RWPE2 (cell line): ENCODE results near the gene DUSP22.

ENCODE experiments used
- ATAC-seq: fragments of 200-7000 bp; cut with Tn5 transposase; 3 replicates; pipeline ENCODE4 v1.9.1; 2021; ENCODE audit warnings: low read depth
- DNase-seq: peaks from one replicate; pipeline ENCODE4 v3.0.0-alpha.2; 2020; ENCODE audit warnings: low spot score
- H3K27ac ChIP-seq: fragments of 450-650 bp; 2 replicates; pipeline ENCODE4 v1.5.1; 2017; ENCODE audit warnings: mild to moderate bottlenecking; ENCODE audit not compliant: poor library complexity, severe bottlenecking
- H3K27me3 ChIP-seq: fragments of 250-450 bp; sonication (Bioruptor Pico); 2 replicates; pipeline ENCODE4 v1.5.1; 2021; ENCODE audit warnings: mild to moderate bottlenecking, moderate library complexity; ENCODE audit not compliant: insufficient read depth, poor library complexity, severe bottlenecking
- H3K36me3 ChIP-seq: fragments of 250-450 bp; sonication (Bioruptor Pico); 2 replicates; pipeline ENCODE4 v1.5.1; 2020; ENCODE audit warnings: low read depth, mild to moderate bottlenecking, moderate library complexity
- H3K4me1 ChIP-seq: fragments of 250-450 bp; sonication (Bioruptor Pico); 2 replicates; pipeline ENCODE4 v1.5.1; 2021; ENCODE audit warnings: mild to moderate bottlenecking, moderate library complexity; ENCODE audit not compliant: insufficient read depth, poor library complexity, severe bottlenecking
- H3K4me3 ChIP-seq: fragments of 250-450 bp; sonication (Bioruptor Pico); 2 replicates; pipeline ENCODE4 v1.5.1; 2021; ENCODE audit warnings: mild to moderate bottlenecking, moderate library complexity; ENCODE audit not compliant: severe bottlenecking
- H3K9me3 ChIP-seq: fragments of 250-450 bp; sonication (Bioruptor Pico); 2 replicates; pipeline ENCODE4 v1.5.1; 2021; ENCODE audit warnings: mild to moderate bottlenecking, moderate library complexity; ENCODE audit not compliant: severe bottlenecking
- CTCF ChIP-seq: fragments of 450-650 bp; IDR thresholded peaks from one replicate; pipeline ENCODE4 v1.5.1; 2017; ENCODE audit warnings: mild to moderate bottlenecking, moderate library complexity; ENCODE audit not compliant: poor library complexity, severe bottlenecking

The DUSP22 gene

GRCh38 chr6:251920-252319, 40.4 kb upstream of the DUSP22 start:
- Histone ChIP-seq H3K27me3 (no peaks in the 10 kb centered on the region), H3K4me3 (no peak overlapping the region), H3K36me3 (no peaks in the 10 kb centered on the region), H3K27ac (peak overlapping the region; percentile 55), H3K4me1 (peaks cover 31% of the 10 kb centered on the region), H3K9me3 (no peaks in the 10 kb centered on the region)
- TF ChIP-seq CTCF, result no peak
- ATAC-seq, result peak; percentile 87
- DNase-seq, result no peak

- no peak for TF ChIP-seq CTCF
- no peaks in the 10 kb centered on the region for H3K27me3 ChIP-seq
- peak; percentile 70 for ATAC-seq
- peak overlapping the region; percentile 55 for H3K27ac ChIP-seq
- DNase-seq, result no peak
- H3K9me3 ChIP-seq, result no peaks in the 10 kb centered on the region
- no peaks in the 10 kb centered on the region for H3K36me3 ChIP-seq
- H3K4me1 ChIP-seq, result peaks cover 37% of the 10 kb centered on the region
- no peak overlapping the region for H3K4me3 ChIP-seq
Measured at GRCh38 chr6:252775-253535, 39.3 kb upstream of the DUSP22 start.

GRCh38 chr6:254016-254415, 38.3 kb upstream of the DUSP22 start:
- Histone ChIP-seq H3K27ac (no peak overlapping the region), H3K27me3 (no peaks in the 10 kb centered on the region), H3K4me3 (no peak overlapping the region), H3K4me1 (peaks cover 37% of the 10 kb centered on the region), H3K9me3 (no peaks in the 10 kb centered on the region), H3K36me3 (no peaks in the 10 kb centered on the region)
- ATAC-seq (no peak), DNase-seq (no peak)
- no peak for TF ChIP-seq CTCF

- no peak for TF ChIP-seq CTCF
- Histone ChIP-seq H3K27ac (no peak overlapping the region), H3K36me3 (no peaks in the 10 kb centered on the region), H3K4me1 (peaks cover 37% of the 10 kb centered on the region), H3K27me3 (no peaks in the 10 kb centered on the region), H3K9me3 (no peaks in the 10 kb centered on the region), H3K4me3 (no peak overlapping the region)
- DNase-seq (no peak), ATAC-seq (no peak)
Measured at GRCh38 chr6:255041-255750, 37.1 kb upstream of the DUSP22 start.

- DNase-seq, result no peak
- Histone ChIP-seq H3K4me1 (peaks cover 37% of the 10 kb centered on the region), H3K27ac (no peak overlapping the region), H3K9me3 (no peaks in the 10 kb centered on the region), H3K36me3 (no peaks in the 10 kb centered on the region), H3K4me3 (no peak overlapping the region), H3K27me3 (no peaks in the 10 kb centered on the region)
- no peak for ATAC-seq
- TF ChIP-seq CTCF, result no peak
Measured at GRCh38 chr6:255751-256083, 36.6 kb upstream of the DUSP22 start.
